GM23338 (cell line): ENCODE measurements around the gene RNF187. TPM values are rescaled to one million over a fixed set of nuclear protein-coding genes. Genes with fewer than 3 reads are reported as not detected.

ENCODE experiments used
- ATAC-seq: fragments of 200-7000 bp; cut with Tn5 transposase; 3 replicates; pipeline ENCODE4 v1.9.1; 2020
- DNase-seq: peaks from one replicate; pipeline ENCODE4 v3.0.0-alpha.2; 2015; ENCODE audit warnings: low spot score
- H2AFZ ChIP-seq: fragments of 200-600 bp; sonication (generic); 2 replicates; pipeline ENCODE4 v1.8.0; 2016; ENCODE audit warnings: antibody characterized with exemption, mild to moderate bottlenecking, moderate library complexity
- H3F3A ChIP-seq: fragments of 200-600 bp; sonication (generic); replicated peaks from 2 replicates; pipeline ENCODE4 v1.8.0; 2017; ENCODE audit warnings: antibody characterized with exemption, mixed run types, low read depth
- H3K27ac ChIP-seq: fragments of 200-600 bp; sonication (generic); 2 replicates; pipeline ENCODE4 v1.6.1; 2016; ENCODE audit warnings: low read depth
- H3K27me3 ChIP-seq: fragments of 200-600 bp; sonication (generic); 2 replicates; pipeline ENCODE4 v1.8.0; 2016; ENCODE audit warnings: mild to moderate bottlenecking, mixed run types, moderate library complexity; ENCODE audit not compliant: insufficient read depth
- H3K36me3 ChIP-seq: fragments of 200-600 bp; sonication (generic); 2 replicates; pipeline ENCODE4 v1.8.0; 2016; ENCODE audit warnings: mild to moderate bottlenecking; ENCODE audit not compliant: insufficient read depth
- H3K4me1 ChIP-seq: fragments of 200-600 bp; sonication (generic); 2 replicates; pipeline ENCODE4 v1.8.0; 2016; ENCODE audit warnings: mild to moderate bottlenecking, moderate library complexity; ENCODE audit not compliant: insufficient read depth
- H3K4me2 ChIP-seq: fragments of 200-600 bp; sonication (generic); 2 replicates; pipeline ENCODE4 v1.7.1; 2017; ENCODE audit warnings: mixed run types
- H3K4me3 ChIP-seq: fragments of 200-600 bp; sonication (generic); 2 replicates; pipeline ENCODE4 v1.6.1; 2016; ENCODE audit warnings: mixed run types
- H3K79me2 ChIP-seq: fragments of 200-600 bp; sonication (generic); replicated peaks from 2 replicates; pipeline ENCODE4 v1.8.0; 2017; ENCODE audit warnings: mild to moderate bottlenecking; ENCODE audit not compliant: insufficient read depth
- H3K9me2 ChIP-seq: fragments of 200-600 bp; sonication (generic); 2 replicates; pipeline ENCODE4 v1.8.0; 2017; ENCODE audit not compliant: insufficient read depth
- H4K20me1 ChIP-seq: fragments of 200-600 bp; sonication (generic); replicated peaks from 2 replicates; pipeline ENCODE4 v1.8.0; 2017; ENCODE audit warnings: mild to moderate bottlenecking; ENCODE audit not compliant: insufficient read depth
- H3K27ac Mint-ChIP-seq: 2 replicates; pipeline ENCODE4 v1.8.0; 2020; ENCODE audit warnings: inconsistent platforms, mild to moderate bottlenecking, moderate library complexity, mixed read lengths
- H3K27me3 Mint-ChIP-seq: 3 replicates; pipeline ENCODE4 v1.8.0; 2022; ENCODE audit warnings: low read depth, mild to moderate bottlenecking, moderate library complexity, mixed read lengths, inconsistent platforms; ENCODE audit not compliant: insufficient read depth, poor library complexity
- H3K36me3 Mint-ChIP-seq: 3 replicates; pipeline ENCODE4 v1.8.0; 2021; ENCODE audit warnings: low read depth, mild to moderate bottlenecking, inconsistent platforms, moderate library complexity, mixed read lengths
- H3K4me1 Mint-ChIP-seq: 3 replicates; pipeline ENCODE4 v1.8.0; 2020; ENCODE audit warnings: mild to moderate bottlenecking, inconsistent platforms, mixed read lengths
- H3K4me3 Mint-ChIP-seq: 3 replicates; pipeline ENCODE4 v1.8.0; 2021; ENCODE audit warnings: moderate library complexity, mild to moderate bottlenecking, inconsistent platforms, mixed read lengths
- H3K9me3 Mint-ChIP-seq: 3 replicates; pipeline ENCODE4 v1.8.0; 2020; ENCODE audit warnings: moderate library complexity, mild to moderate bottlenecking, inconsistent platforms, mixed read lengths
- CREB1 ChIP-seq: fragments of 250-450 bp; sonication (Bioruptor Pico); IDR thresholded peaks from 2 replicates; pipeline ENCODE4 v1.5.0; 2020; ENCODE audit warnings: low read depth, mild to moderate bottlenecking, moderate library complexity
- EZH2 ChIP-seq: fragments of 200-600 bp; sonication (generic); IDR thresholded peaks from one replicate; pipeline ENCODE4 v1.8.0; 2017; ENCODE audit warnings: antibody characterized with exemption, mild to moderate bottlenecking, low read depth; ENCODE audit not compliant: unreplicated experiment
- EZH2phosphoT487 ChIP-seq: fragments of 200-600 bp; sonication (generic); IDR thresholded peaks from one replicate; pipeline ENCODE4 v1.8.1; 2018; ENCODE audit warnings: antibody characterized with exemption; ENCODE audit not compliant: unreplicated experiment
- JUNB ChIP-seq: IDR thresholded peaks from one replicate; pipeline ENCODE4 v1.6.1; 2016; ENCODE audit warnings: antibody characterized with exemption; ENCODE audit not compliant: unreplicated experiment
- NANOG ChIP-seq: IDR thresholded peaks from 2 replicates; pipeline ENCODE4 v1.6.1; 2016; ENCODE audit warnings: antibody characterized with exemption, borderline replicate concordance
- POLR2AphosphoS5 ChIP-seq: IDR thresholded peaks from 2 replicates; pipeline ENCODE4 v1.6.1; 2016; ENCODE audit warnings: antibody characterized with exemption, low read depth
- STAT1 ChIP-seq: IDR thresholded peaks from one replicate; pipeline ENCODE4 v1.6.1; 2016; ENCODE audit warnings: antibody characterized with exemption; ENCODE audit not compliant: unreplicated experiment
- ZNF114 ChIP-seq: fragments of 250-450 bp; sonication (Bioruptor Pico); IDR thresholded peaks from 2 replicates; pipeline ENCODE4 v1.5.0; 2020; ENCODE audit warnings: mild to moderate bottlenecking, moderate library complexity
- polyA plus RNA-seq: library from polyadenylated mRNA; unstranded; fragments of >200 nt; fragmentation: Nextera tagmentation; extraction: Ambion mirVana; gene quantifications from 2 replicates; pipeline ENCODE4 v1.2.1, GENCODE V29; 2016
- total RNA-seq: library from RNA; depleted of rRNA; stranded (reverse); fragments of >200 nt; shearing (Covaris generic); gene quantifications from 2 replicates; pipeline ENCODE4 v1.2.3, GENCODE V29; 2014
- TF ChIP-seq, protein P1 (sequence below), 2 experiments: fragments of 200-600 bp in 1 of 2; sonication (generic) in 1 of 2; conservative IDR thresholded peaks; 2 replicates each; pipeline versions ENCODE4 v1.5.1 to v1.6.1; 2016 to 2017; ENCODE audit warnings: antibody characterized with exemption in 2 of 2, low read depth in 2 of 2, mild to moderate bottlenecking in 2 of 2, moderate library complexity in 1 of 2
- TF ChIP-seq, protein P2 (sequence below): IDR thresholded peaks from 2 replicates; pipeline ENCODE4 v1.6.1; 2016; ENCODE audit warnings: antibody characterized with exemption
- TF ChIP-seq, protein P3 (sequence below): fragments of 250-450 bp; sonication (Bioruptor Pico); IDR thresholded peaks from 2 replicates; pipeline ENCODE4 v1.5.0; 2020; ENCODE audit warnings: mild to moderate bottlenecking, moderate library complexity

Gene RNF187
- total and polyA plus RNA-seq, 2 experiments from 2014 or later: 24.8 to 55.3 TPM

DNA sequence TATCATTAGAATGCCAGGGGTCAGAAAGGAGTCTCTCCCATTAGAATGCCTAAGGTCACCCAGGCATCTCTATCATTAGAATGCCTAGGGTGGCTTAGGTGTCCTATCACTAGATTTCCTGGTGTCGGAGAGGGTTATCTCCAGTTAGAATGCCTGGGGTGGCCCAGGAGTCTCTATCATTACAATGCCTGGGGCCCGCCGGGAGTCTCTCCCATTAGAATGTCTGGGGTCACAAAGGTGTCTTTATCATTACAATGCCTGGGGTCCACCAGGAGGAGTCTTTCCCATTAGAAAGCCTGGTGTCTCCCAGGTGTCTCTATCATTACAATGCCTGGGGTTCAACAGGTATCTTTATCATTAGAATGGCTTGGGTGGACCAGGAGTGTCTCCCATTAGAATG lies 56.2 kb downstream of the RNF187 start (continued):
- TF ChIP-seq, protein P1, sequence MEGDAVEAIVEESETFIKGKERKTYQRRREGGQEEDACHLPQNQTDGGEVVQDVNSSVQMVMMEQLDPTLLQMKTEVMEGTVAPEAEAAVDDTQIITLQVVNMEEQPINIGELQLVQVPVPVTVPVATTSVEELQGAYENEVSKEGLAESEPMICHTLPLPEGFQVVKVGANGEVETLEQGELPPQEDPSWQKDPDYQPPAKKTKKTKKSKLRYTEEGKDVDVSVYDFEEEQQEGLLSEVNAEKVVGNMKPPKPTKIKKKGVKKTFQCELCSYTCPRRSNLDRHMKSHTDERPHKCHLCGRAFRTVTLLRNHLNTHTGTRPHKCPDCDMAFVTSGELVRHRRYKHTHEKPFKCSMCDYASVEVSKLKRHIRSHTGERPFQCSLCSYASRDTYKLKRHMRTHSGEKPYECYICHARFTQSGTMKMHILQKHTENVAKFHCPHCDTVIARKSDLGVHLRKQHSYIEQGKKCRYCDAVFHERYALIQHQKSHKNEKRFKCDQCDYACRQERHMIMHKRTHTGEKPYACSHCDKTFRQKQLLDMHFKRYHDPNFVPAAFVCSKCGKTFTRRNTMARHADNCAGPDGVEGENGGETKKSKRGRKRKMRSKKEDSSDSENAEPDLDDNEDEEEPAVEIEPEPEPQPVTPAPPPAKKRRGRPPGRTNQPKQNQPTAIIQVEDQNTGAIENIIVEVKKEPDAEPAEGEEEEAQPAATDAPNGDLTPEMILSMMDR (conservative IDR thresholded peaks at IDR 0.05; ENCODE audit: low read depth in 2 of 2): no peak
- TF ChIP-seq EZH2 (no peak), NANOG (no peak), JUNB (no peak)

DNA sequence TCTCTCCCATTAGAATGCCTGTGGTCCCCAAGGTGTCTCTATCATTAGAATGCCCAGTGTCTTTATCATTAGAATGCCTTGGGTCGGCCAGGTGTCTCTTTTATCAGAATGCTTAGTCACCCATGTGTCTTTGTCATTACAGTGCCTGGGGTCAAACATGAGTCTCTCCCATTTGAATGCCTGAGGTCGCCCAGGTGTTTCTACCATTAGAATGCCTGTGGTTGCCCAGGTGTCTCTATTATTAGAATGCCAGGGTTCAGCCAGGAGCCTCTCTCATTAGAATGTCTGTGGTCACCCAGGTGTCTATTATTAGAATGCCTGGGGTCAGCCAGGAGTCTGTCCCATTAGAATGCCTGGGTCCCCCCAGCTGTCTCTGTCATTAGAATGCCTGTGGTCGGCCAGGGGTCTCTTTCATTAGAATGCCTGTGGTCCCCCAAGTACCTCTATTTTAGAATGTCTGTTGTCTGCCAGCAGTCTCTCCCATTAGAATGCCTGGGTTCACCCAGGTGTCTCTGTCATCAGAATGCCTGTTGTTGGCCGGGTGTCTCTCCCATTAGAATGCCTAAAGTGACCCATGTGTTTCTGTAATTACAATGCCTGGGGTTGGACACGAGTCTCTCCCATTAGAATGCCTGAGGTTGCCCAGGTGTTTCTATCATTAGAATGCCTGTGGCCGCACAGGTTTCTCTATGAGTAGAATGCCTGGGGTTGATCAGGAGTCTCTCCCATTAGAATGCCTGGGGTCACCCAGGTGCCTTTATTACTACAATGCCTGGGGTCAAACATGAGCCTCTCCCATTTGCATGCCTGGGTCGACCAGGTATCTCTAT lies 57.1 kb downstream of the RNF187 start:
- peak; percentile 32 for DNase-seq
- Histone ChIP-seq H3K9me2 (no peaks in the 10 kb centered on the region), H3K4me1 (no peaks in the 10 kb centered on the region), H3K27me3 (peaks cover 100% of the 10 kb centered on the region), H3K36me3 (no peaks in the 10 kb centered on the region), H2AFZ (no peak overlapping the region), H3F3A (no peaks in the 10 kb centered on the region), H3K27ac (no peak overlapping the region), H4K20me1 (no peaks in the 10 kb centered on the region), H3K4me3 (no peak overlapping the region), H3K4me2 (no peak overlapping the region), H3K79me2 (no peaks in the 10 kb centered on the region)
- H3K4me3 Mint-ChIP-seq: no peak overlapping the region
- peaks cover 90% of the 10 kb centered on the region for H3K9me3 Mint-ChIP-seq
- no peak overlapping the region for H3K27ac Mint-ChIP-seq
- H3K36me3 Mint-ChIP-seq: peaks cover 3% of the 10 kb centered on the region; the same call in 1 of the 3 replicates
- H3K27me3 Mint-ChIP-seq: peaks cover 99% of the 10 kb centered on the region
- H3K4me1 Mint-ChIP-seq: no peaks in the 10 kb centered on the region
- no peak for ATAC-seq
- TF ChIP-seq EZH2: no peak
- no peak for TF ChIP-seq STAT1
- TF ChIP-seq, protein P2, sequence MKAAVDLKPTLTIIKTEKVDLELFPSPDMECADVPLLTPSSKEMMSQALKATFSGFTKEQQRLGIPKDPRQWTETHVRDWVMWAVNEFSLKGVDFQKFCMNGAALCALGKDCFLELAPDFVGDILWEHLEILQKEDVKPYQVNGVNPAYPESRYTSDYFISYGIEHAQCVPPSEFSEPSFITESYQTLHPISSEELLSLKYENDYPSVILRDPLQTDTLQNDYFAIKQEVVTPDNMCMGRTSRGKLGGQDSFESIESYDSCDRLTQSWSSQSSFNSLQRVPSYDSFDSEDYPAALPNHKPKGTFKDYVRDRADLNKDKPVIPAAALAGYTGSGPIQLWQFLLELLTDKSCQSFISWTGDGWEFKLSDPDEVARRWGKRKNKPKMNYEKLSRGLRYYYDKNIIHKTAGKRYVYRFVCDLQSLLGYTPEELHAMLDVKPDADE: no peak
- TF ChIP-seq CREB1: no peak
- no peak for TF ChIP-seq ZNF114 (CRISPR knock-in tag)
- TF ChIP-seq, protein P1 (conservative IDR thresholded peaks at IDR 0.05; ENCODE audit: low read depth in 2 of 2): no peak
- TF ChIP-seq, protein P3, sequence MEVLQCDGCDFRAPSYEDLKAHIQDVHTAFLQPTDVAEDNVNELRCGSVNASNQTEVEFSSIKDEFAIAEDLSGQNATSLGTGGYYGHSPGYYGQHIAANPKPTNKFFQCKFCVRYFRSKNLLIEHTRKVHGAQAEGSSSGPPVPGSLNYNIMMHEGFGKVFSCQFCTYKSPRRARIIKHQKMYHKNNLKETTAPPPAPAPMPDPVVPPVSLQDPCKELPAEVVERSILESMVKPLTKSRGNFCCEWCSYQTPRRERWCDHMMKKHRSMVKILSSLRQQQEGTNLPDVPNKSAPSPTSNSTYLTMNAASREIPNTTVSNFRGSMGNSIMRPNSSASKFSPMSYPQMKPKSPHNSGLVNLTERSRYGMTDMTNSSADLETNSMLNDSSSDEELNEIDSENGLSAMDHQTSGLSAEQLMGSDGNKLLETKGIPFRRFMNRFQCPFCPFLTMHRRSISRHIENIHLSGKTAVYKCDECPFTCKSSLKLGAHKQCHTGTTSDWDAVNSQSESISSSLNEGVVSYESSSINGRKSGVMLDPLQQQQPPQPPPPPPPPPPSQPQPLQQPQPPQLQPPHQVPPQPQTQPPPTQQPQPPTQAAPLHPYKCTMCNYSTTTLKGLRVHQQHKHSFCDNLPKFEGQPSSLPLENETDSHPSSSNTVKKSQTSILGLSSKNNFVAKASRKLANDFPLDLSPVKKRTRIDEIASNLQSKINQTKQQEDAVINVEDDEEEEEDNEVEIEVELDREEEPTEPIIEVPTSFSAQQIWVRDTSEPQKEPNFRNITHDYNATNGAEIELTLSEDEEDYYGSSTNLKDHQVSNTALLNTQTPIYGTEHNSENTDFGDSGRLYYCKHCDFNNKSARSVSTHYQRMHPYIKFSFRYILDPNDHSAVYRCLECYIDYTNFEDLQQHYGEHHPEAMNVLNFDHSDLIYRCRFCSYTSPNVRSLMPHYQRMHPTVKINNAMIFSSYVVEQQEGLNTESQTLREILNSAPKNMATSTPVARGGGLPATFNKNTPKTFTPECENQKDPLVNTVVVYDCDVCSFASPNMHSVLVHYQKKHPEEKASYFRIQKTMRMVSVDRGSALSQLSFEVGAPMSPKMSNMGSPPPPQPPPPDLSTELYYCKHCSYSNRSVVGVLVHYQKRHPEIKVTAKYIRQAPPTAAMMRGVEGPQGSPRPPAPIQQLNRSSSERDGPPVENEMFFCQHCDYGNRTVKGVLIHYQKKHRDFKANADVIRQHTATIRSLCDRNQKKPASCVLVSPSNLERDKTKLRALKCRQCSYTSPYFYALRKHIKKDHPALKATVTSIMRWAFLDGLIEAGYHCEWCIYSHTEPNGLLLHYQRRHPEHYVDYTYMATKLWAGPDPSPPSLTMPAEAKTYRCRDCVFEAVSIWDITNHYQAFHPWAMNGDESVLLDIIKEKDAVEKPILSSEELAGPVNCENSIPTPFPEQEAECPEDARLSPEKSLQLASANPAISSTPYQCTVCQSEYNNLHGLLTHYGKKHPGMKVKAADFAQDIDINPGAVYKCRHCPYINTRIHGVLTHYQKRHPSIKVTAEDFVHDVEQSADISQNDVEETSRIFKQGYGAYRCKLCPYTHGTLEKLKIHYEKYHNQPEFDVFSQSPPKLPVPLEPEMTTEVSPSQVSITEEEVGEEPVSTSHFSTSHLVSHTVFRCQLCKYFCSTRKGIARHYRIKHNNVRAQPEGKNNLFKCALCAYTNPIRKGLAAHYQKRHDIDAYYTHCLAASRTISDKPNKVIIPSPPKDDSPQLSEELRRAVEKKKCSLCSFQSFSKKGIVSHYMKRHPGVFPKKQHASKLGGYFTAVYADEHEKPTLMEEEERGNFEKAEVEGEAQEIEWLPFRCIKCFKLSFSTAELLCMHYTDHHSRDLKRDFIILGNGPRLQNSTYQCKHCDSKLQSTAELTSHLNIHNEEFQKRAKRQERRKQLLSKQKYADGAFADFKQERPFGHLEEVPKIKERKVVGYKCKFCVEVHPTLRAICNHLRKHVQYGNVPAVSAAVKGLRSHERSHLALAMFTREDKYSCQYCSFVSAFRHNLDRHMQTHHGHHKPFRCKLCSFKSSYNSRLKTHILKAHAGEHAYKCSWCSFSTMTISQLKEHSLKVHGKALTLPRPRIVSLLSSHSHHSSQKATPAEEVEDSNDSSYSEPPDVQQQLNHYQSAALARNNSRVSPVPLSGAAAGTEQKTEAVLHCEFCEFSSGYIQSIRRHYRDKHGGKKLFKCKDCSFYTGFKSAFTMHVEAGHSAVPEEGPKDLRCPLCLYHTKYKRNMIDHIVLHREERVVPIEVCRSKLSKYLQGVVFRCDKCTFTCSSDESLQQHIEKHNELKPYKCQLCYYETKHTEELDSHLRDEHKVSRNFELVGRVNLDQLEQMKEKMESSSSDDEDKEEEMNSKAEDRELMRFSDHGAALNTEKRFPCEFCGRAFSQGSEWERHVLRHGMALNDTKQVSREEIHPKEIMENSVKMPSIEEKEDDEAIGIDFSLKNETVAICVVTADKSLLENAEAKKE (CRISPR knock-in tag): no peak
- no peak for TF ChIP-seq POLR2AphosphoS5
- TF ChIP-seq EZH2phosphoT487: no peak
